HCT116 (cell line): ENCODE results near the gene SMURF1. TPM values are rescaled to one million over a fixed set of nuclear protein-coding genes. Genes with fewer than 3 reads are reported as not detected.

Experiments
- ATAC-seq: fragments of 200-7000 bp; cut with Tn5 transposase; 2 replicates; pipeline ENCODE4 v1.9.1; 2020; ENCODE audit warnings: mild to moderate bottlenecking, moderate library complexity
- BruUV-seq: library from RNA; stranded (reverse); fragments of 400-500 nt; replicated peaks from 2 replicates; lab custom pipeline; 2021; lab: Mats Ljungman, UMichigan
- CTCF ChIA-PET: fragments of 300-600 bp; sonication (Branson Sonifier 250); formaldehyde crosslinking; loops from one replicate; lab custom pipeline; 2021; ENCODE audit warnings: antibody characterized with exemption; lab: Charles Lee
- POLR2A ChIA-PET: fragments of 300-600, 350-600 bp; sonication (Branson Sonifier 250); formaldehyde crosslinking; loops from one replicate; lab custom pipeline; 2021; ENCODE audit warnings: antibody characterized with exemption; lab: Charles Lee
- RAD21 ChIA-PET, 2 experiments: fragments of 300-600 bp; sonication (Branson Sonifier 250); formaldehyde crosslinking; loops; one replicate each; lab custom pipeline; 2023; ENCODE audit warnings: low total read pairs in 2 of 2; ENCODE audit not compliant: uncharacterized antibody in 2 of 2, unreplicated experiment in 2 of 2, low non-redundant PET in 1 of 2; lab: Charles Lee
- DNase-seq: peaks from one replicate; pipeline ENCODE4 v3.0.0-alpha.2; 2010; ENCODE audit warnings: low read depth, low spot score
- H2AFZ ChIP-seq: fragments of 200-600 bp; shearing (Covaris generic), sonication (generic); 2 replicates; pipeline ENCODE4 v1.6.1; 2017; ENCODE audit warnings: low read depth, mixed run types, mixed read lengths, antibody characterized with exemption, low read length; ENCODE audit not compliant: poor library complexity, severe bottlenecking
- H3K27ac ChIP-seq: 2 replicates; pipeline ENCODE4 v1.5.1; 2012; ENCODE audit warnings: low read depth, low read length
- H3K27me3 ChIP-seq: fragments of 200-600 bp; sonication (generic); 2 replicates; pipeline ENCODE4 v1.6.1; 2016; ENCODE audit warnings: mixed run types, low read length, mixed read lengths; ENCODE audit not compliant: insufficient read depth
- H3K36me3 ChIP-seq, 2 experiments: fragments of 200-500 bp in 1 of 2; fragments of 200-600 bp in 1 of 2; sonication (Bioruptor generic) in 1 of 2; sonication (generic) in 1 of 2; 2 replicates each; pipeline versions ENCODE4 v1.5.1 to v1.6.1; 2014 to 2016; ENCODE audit warnings: low read length in 2 of 2, inconsistent platforms in 1 of 2, mixed read lengths in 1 of 2, mixed run types in 1 of 2; ENCODE audit not compliant: insufficient read depth in 2 of 2, control insufficient read depth in 1 of 2
- H3K4me1 ChIP-seq, 2 experiments: fragments of 200-600 bp in 1 of 2; sonication (generic) in 1 of 2; 2 replicates each; pipeline versions ENCODE4 v1.5.1 to v1.6.1; 2012 to 2017; ENCODE audit warnings: low read length in 2 of 2, inconsistent platforms in 1 of 2, mild to moderate bottlenecking in 1 of 2, mixed read lengths in 1 of 2, mixed run types in 1 of 2, moderate library complexity in 1 of 2; ENCODE audit not compliant: insufficient read depth in 2 of 2, control insufficient read depth in 1 of 2
- H3K4me2 ChIP-seq: fragments of 200-600 bp; sonication (generic); 2 replicates; pipeline ENCODE4 v1.6.1; 2017; ENCODE audit warnings: mixed run types, low read length, mixed read lengths
- H3K4me3 ChIP-seq, 2 experiments: fragments of 200-600 bp in 1 of 2; sonication (generic) in 1 of 2; replicated peaks in 1 of 2; 2 replicates each; pipeline ENCODE4 v1.5.1; 2011 to 2016; ENCODE audit warnings: low read length in 2 of 2, control low read depth in 1 of 2, low read depth in 1 of 2, mild to moderate bottlenecking in 1 of 2, mixed read lengths in 1 of 2, mixed run types in 1 of 2
- H3K79me2 ChIP-seq: fragments of 200-600 bp; sonication (generic); 2 replicates; pipeline ENCODE4 v1.6.1; 2017; ENCODE audit warnings: mild to moderate bottlenecking, mixed run types, low read length, moderate library complexity, mixed read lengths; ENCODE audit not compliant: insufficient read depth
- H3K9ac ChIP-seq: fragments of 200-600 bp; sonication (generic); 2 replicates; pipeline ENCODE4 v1.6.1; 2016; ENCODE audit warnings: low read length, mixed read lengths
- H3K9me2 ChIP-seq: fragments of 200-600 bp; sonication (generic), shearing (Covaris generic); 2 replicates; pipeline ENCODE4 v1.6.1; 2017; ENCODE audit warnings: mixed run types, mild to moderate bottlenecking, moderate library complexity; ENCODE audit not compliant: insufficient read depth
- H3K9me3 ChIP-seq, 2 experiments: fragments of 200-500 bp in 1 of 2; fragments of 200-600 bp in 1 of 2; sonication (Bioruptor generic) in 1 of 2; sonication (generic) in 1 of 2; 2 replicates each; pipeline ENCODE4 v1.6.1; 2014 to 2017; ENCODE audit warnings: low read length in 2 of 2, mixed read lengths in 2 of 2, inconsistent platforms in 1 of 2, low read depth in 1 of 2, mild to moderate bottlenecking in 1 of 2, mixed run types in 1 of 2, moderate library complexity in 1 of 2; ENCODE audit not compliant: control insufficient read depth in 1 of 2, insufficient read depth in 1 of 2
- H4K20me1 ChIP-seq: fragments of 200-600 bp; sonication (generic), shearing (Covaris generic); 2 replicates; pipeline ENCODE4 v1.6.1; 2017; ENCODE audit warnings: mixed run types, mild to moderate bottlenecking, moderate library complexity; ENCODE audit not compliant: insufficient read depth
- CBX3 ChIP-seq: IDR thresholded peaks from 2 replicates; pipeline ENCODE4 v1.6.1; 2012; ENCODE audit warnings: low read depth
- CTCF ChIP-seq, 3 experiments: fragments of 200-600 bp in 1 of 3; sonication (generic) in 1 of 3; IDR thresholded peaks in 2 of 3; conservative IDR thresholded peaks in 1 of 3; 2 replicates each; pipeline ENCODE4 v1.5.1; 2012 to 2017; ENCODE audit warnings: low read depth in 2 of 3, low read length in 2 of 3, antibody characterized with exemption in 1 of 3, borderline replicate concordance in 1 of 3, control low read depth in 1 of 3, mild to moderate bottlenecking in 1 of 3, mixed read lengths in 1 of 3, mixed run types in 1 of 3, moderate library complexity in 1 of 3; ENCODE audit not compliant: insufficient read depth in 1 of 3
- EZH2 ChIP-seq: fragments of 200-600 bp; sonication (generic); IDR thresholded peaks from 2 replicates; pipeline ENCODE4 v1.6.1; 2017; ENCODE audit warnings: antibody characterized with exemption, mixed run types
- RAD21 ChIP-seq: IDR thresholded peaks from 2 replicates; pipeline ENCODE4 v1.6.1; 2012; ENCODE audit warnings: low read depth, mild to moderate bottlenecking
- SIN3A ChIP-seq: IDR thresholded peaks from 2 replicates; pipeline ENCODE4 v1.6.1; 2012; ENCODE audit warnings: low read depth
- ZBTB33 ChIP-seq: IDR thresholded peaks from 2 replicates; pipeline ENCODE4 v1.6.1; 2011; ENCODE audit warnings: mild to moderate bottlenecking, low read length, moderate library complexity; ENCODE audit not compliant: insufficient replicate concordance; ENCODE audit errors: extremely low read depth
- ZFX ChIP-seq: fragments of 450-650 bp; IDR thresholded peaks from 2 replicates; pipeline ENCODE4 v1.6.1; 2017
- intact Hi-C: fragments of 100-400 bp; cut with micrococcal nuclease; formaldehyde crosslinking; loops from 2 replicates; pipeline ENCODE4 v1.10.0; 2022
- total RNA-seq: library from RNA; stranded (reverse); gene quantifications from one replicate; pipeline ENCODE4 v1.2.1, GENCODE V29; 2021; ENCODE audit not compliant: unreplicated experiment

Gene SMURF1
- total RNA-seq, 1 experiment from 2014 or later = 24.6 TPM

- Histone ChIP-seq H3K36me3 (no peaks in the 10 kb centered on the region), H3K4me1 (peaks cover 2 to 15% of the 10 kb centered on the region in 2 experiments; a peak in 3 of 4 replicates), H3K27ac (no peak overlapping the region), H3K79me2 (peaks cover 98% of the 10 kb centered on the region), H2AFZ (no peak overlapping the region), H3K4me2 (no peak overlapping the region), H3K27me3 (no peaks in the 10 kb centered on the region), H3K4me3 (no peak overlapping the region), H3K9me3 (no peaks in the 10 kb centered on the region), H4K20me1 (peaks cover 12% of the 10 kb centered on the region; the same call in 1 of the 2 replicates), H3K9ac (no peak overlapping the region), H3K9me2 (no peaks in the 10 kb centered on the region)
- BruUV-seq = no TSS peak
- intact Hi-C loops = no loop called here
- no peak for DNase-seq
- TF ChIP-seq ZBTB33 (no peak), CBX3 (no peak), ZFX (no peak), EZH2 (no peak), SIN3A (no peak), RAD21 (no peak), CTCF (IDR thresholded peaks at IDR 0.05 in 2 of 3, conservative IDR thresholded peaks at IDR 0.05 in 1 of 3; ENCODE audit: borderline replicate concordance in 1 of 3, insufficient read depth in 1 of 3, low read depth in 2 of 3, low read length in 2 of 3) (no peak)
- ChIA-PET POLR2A (no interaction called here), CTCF (no interaction called here), RAD21 (no interaction called here)
- no peak for ATAC-seq
Measured at GRCh38 chr7:99129536-99129935, 14.4 kb downstream of the SMURF1 start.
